Naive B cell (primary cell): Measurements from ENCODE around the gene EZR. TPM values are rescaled to one million over a fixed set of nuclear protein-coding genes. Genes with fewer than 3 reads are reported as not detected.

Experiments
- ATAC-seq, 2 donors: fragments of 150-1000 bp; cut with Tn5 transposase; 2 replicates each; pipeline ENCODE4 v1.10.0; 2021; ENCODE audit warnings: low read depth in 2 of 2, mild to moderate bottlenecking in 2 of 2, moderate library complexity in 2 of 2
- DNase-seq: peaks from one replicate; pipeline ENCODE4 v3.0.0; 2022
- H3K27ac Mint-ChIP-seq, 6 donors: one replicate each; pipeline ENCODE4 v1.8.0; 2020 to 2022; ENCODE audit warnings: mild to moderate bottlenecking in 6 of 6, mixed read lengths in 6 of 6, moderate library complexity in 5 of 6, inconsistent platforms in 2 of 6
- H3K27me3 Mint-ChIP-seq, 3 donors: one replicate each; pipeline ENCODE4 v1.8.0; 2021 to 2022; ENCODE audit warnings: mixed read lengths in 3 of 3, mild to moderate bottlenecking in 1 of 3
- H3K36me3 Mint-ChIP-seq, 2 donors: one replicate each; pipeline ENCODE4 v1.8.0; 2020 to 2022; ENCODE audit warnings: mixed read lengths in 2 of 2, inconsistent platforms in 1 of 2, mild to moderate bottlenecking in 1 of 2
- H3K4me1 Mint-ChIP-seq, 3 donors: one replicate each; pipeline ENCODE4 v1.8.0; 2020 to 2022; ENCODE audit warnings: mixed read lengths in 3 of 3, inconsistent platforms in 1 of 3, mild to moderate bottlenecking in 1 of 3, moderate library complexity in 1 of 3
- H3K4me3 Mint-ChIP-seq, 8 donors: one replicate each; pipeline ENCODE4 v1.8.0; 2020 to 2022; ENCODE audit warnings: mild to moderate bottlenecking in 8 of 8, mixed read lengths in 8 of 8, moderate library complexity in 8 of 8, inconsistent platforms in 2 of 8
- H3K9me3 Mint-ChIP-seq, 7 donors: one replicate each; pipeline ENCODE4 v1.8.0; 2020 to 2022; ENCODE audit warnings: mixed read lengths in 7 of 7, mild to moderate bottlenecking in 5 of 7, inconsistent platforms in 2 of 7, moderate library complexity in 1 of 7
- polyA plus RNA-seq, 6 donors: library from polyadenylated mRNA; unstranded; fragments of 300-500 nt; fragmentation: Illumina TruSeq; gene quantifications; one replicate each; pipeline ENCODE4 v1.2.3, GENCODE V29; 2021; ENCODE audit warnings: low read depth in 6 of 6

The EZR gene
- polyA plus RNA-seq, 6 donors from 2014 or later, result 463 to 555 (median 516) TPM

GRCh38 chr6:158725704-158726103, 93.5 kb downstream of the EZR start:
- H3K4me1 Mint-ChIP-seq, result peaks cover 10 to 16% (median 10%) of the 10 kb centered on the region in 3 donors
- no peak for DNase-seq
- no peak overlapping the region for H3K4me3 Mint-ChIP-seq
- no peak for ATAC-seq
- H3K27me3 Mint-ChIP-seq, result no peaks in the 10 kb centered on the region
- H3K36me3 Mint-ChIP-seq, result no peaks in the 10 kb centered on the region
- no peak overlapping the region for H3K27ac Mint-ChIP-seq
- H3K9me3 Mint-ChIP-seq, result peaks cover 0 to 4% (median 2%) of the 10 kb centered on the region in 7 donors

- no peak for DNase-seq
- no peak overlapping the region for H3K27ac Mint-ChIP-seq
- H3K4me3 Mint-ChIP-seq, result peak overlapping the region in 1 of 8 donors; percentile 42
- H3K27me3 Mint-ChIP-seq, result no peaks in the 10 kb centered on the region
- no peak for ATAC-seq
- H3K9me3 Mint-ChIP-seq, result no peaks in the 10 kb centered on the region
- H3K36me3 Mint-ChIP-seq, result no peaks in the 10 kb centered on the region
- peaks cover 41 to 43% (median 43%) of the 10 kb centered on the region in 3 donors for H3K4me1 Mint-ChIP-seq
These were observed 96.9 kb downstream of the EZR start for GRCh38 chr6:158722176-158722729.

DNA sequence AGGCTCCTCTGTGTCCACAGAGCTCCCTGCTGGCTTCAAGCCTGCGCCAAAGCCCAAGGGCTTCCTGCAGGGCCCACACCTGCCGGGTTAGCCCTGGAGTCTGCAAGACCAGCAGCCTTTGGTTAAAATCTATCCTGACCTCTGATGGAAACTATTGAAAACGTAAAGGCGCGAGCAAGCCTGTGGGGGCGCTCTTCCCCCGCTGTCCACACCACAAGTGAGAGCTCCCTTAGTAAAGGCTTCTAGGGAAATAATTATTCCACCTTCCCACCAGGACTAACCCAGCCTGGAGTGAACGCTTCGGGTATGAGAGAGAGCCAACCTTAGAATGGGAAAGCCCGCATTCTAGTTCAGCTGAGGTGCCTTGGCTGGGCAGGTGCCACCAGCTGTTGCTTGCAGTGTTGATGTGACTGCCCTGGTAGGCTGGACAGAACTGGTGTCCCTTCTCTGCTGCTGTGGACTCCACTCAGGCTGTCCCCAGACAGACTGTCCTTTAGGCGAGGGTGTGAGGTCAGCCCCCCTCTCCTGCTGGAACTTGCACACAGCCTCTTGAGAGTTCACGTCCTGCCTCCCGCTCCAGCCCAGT, 100.6 kb downstream of the EZR start:
- Mint-ChIP-seq H3K27ac (peak overlapping the region; percentile 56 to 98 (median 94)), H3K4me3 (peak overlapping the region in 5 of 8 donors; percentile 6 to 91 (median 69)), H3K27me3 (no peaks in the 10 kb centered on the region), H3K9me3 (peaks cover 0 to 1% (median 0%) of the 10 kb centered on the region in 7 donors), H3K36me3 (no peaks in the 10 kb centered on the region), H3K4me1 (peaks cover 60 to 76% (median 64%) of the 10 kb centered on the region in 3 donors)
- no peak for DNase-seq
- no peak for ATAC-seq

DNA sequence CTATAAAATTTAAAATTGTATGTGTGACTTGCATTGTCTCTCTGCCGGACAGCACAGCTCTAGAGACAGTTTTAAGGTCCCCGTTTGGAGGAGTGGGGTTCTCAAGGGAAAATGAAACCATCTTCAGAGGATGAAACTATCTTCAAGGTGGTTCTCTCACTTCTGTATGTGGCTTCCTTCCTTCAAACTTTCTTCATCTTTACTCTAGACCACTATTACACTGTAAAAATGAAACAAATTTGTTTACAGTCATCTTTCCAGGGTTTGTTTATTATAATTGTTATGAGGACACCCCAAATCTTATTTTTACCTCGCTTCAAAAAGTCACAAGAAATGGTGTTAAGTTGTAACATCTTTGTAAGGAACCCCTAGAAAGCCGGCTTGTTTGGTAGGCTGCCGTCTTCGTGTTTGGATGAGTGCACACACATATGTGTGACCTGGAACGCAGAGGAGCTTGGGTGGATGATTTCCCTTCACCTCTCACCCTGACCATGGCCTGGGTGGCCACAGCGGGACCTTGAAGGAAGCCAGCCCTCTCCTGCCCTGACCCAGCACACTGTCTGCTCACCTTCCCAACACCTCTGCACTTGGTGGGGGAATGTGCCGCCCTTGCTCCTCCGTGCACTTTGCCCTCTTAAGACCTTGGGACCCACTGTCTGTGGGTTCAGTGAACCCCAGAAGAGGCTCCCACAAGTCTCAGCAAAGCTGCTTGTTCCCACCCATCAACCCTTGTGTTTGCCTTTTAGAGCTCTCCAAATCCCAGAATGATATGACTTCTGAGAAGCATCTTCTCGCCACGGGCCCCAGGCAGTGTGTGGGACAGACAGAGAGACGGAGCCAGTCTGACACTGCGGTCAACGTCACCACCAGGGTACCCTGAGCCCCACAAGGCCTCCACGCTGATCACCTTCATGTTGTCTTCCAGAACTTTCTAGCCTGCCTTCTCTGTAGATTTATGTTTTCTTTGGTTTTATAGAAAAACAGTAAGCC, 101.5 kb downstream of the EZR start:
- DNase-seq, result peak; percentile 63
- H3K27ac Mint-ChIP-seq, result peak overlapping the region; percentile 87 to 99 (median 96)
- peaks cover 59 to 80% (median 62%) of the 10 kb centered on the region in 3 donors for H3K4me1 Mint-ChIP-seq
- no peaks in the 10 kb centered on the region for H3K36me3 Mint-ChIP-seq
- peak; percentile 60 to 67 for ATAC-seq
- no peaks in the 10 kb centered on the region for H3K27me3 Mint-ChIP-seq
- peaks cover 0 to 1% (median 0%) of the 10 kb centered on the region in 7 donors for H3K9me3 Mint-ChIP-seq
- peak overlapping the region; percentile 64 to 91 (median 86) for H3K4me3 Mint-ChIP-seq

Other genes starting within 250 kb of the EZR start
- gene DYNLT1, start 174.6 kb downstream of the EZR start, polyA plus RNA-seq, result 10 to 100 TPM; 29.6 to 66.7 (median 39.1) TPM
- under 1 TPM in 4 of 6 donors, not detected in 2; 0.12 to 0.71 (median 0.31) TPM for gene SYTL3, start 169.3 kb downstream of the EZR start, polyA plus RNA-seq
- 1 to 10 TPM in 5 of 6 donors, under 1 TPM in 1; 0.14 to 3.4 (median 2.4) TPM for gene RSPH3, start 180.8 kb upstream of the EZR start, polyA plus RNA-seq
- 100 to 1,000 TPM; 259 to 433 (median 379) TPM for gene TAGAP, start 225.6 kb upstream of the EZR start, polyA plus RNA-seq